ENCODE data around the gene MAGEA10. TPM values are rescaled to one million over a fixed set of nuclear protein-coding genes. Genes with fewer than 3 reads are reported as not detected.

Gene MAGEA10
- total RNA-seq, 1 experiment from 2014 or later, result not detected

DNA sequence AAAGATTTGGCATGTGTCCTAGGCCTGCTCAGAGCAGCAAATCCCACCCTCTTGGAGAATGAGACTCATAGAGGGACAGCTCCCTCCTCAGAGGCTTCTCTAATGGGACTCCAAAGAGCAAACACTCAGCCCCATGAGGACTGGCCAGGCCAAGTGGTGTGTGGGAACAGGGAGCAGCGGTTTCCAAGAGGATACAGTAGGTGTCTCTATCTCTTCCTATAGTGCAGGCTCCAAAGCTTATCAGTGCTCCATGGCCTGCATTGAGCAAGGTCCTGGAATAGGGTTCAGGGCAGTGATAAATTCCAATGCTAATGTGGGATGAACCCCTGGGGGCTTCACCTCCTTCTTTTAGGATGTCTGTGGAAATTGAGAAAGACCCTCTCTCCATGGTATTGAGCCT is 15.7 kb upstream of the MAGEA10 start:
- H3K27ac ChIP-seq (ENCODE audit: insufficient read length, low read depth, low read length), result no peak overlapping the region
- H3K9me3 Mint-ChIP-seq, result peaks cover 64 to 68% of the 10 kb centered on the region in 2 experiments
- H3K27me3 ChIP-seq (ENCODE audit: insufficient read depth, low read length), result no peaks in the 10 kb centered on the region
- H4K5ac ChIP-seq (ENCODE audit: insufficient read length, low read depth, low read length), result no peak overlapping the region
- H3K79me1 ChIP-seq (ENCODE audit: insufficient read depth, low read depth, low read length, poor library complexity, severe bottlenecking), result no peaks in the 10 kb centered on the region
- no peak overlapping the region for H2BK15ac ChIP-seq (ENCODE audit: low read depth, low read length)
- no peak overlapping the region for H2AFZ ChIP-seq (ENCODE audit: low read length)
- H3K23me2 ChIP-seq (ENCODE audit: insufficient read length, low read depth, low read length, poor library complexity, severe bottlenecking), result no peaks in the 10 kb centered on the region
- H2BK5ac ChIP-seq (ENCODE audit: insufficient read length, low read length), result no peak overlapping the region
- TF ChIP-seq, protein P1, sequence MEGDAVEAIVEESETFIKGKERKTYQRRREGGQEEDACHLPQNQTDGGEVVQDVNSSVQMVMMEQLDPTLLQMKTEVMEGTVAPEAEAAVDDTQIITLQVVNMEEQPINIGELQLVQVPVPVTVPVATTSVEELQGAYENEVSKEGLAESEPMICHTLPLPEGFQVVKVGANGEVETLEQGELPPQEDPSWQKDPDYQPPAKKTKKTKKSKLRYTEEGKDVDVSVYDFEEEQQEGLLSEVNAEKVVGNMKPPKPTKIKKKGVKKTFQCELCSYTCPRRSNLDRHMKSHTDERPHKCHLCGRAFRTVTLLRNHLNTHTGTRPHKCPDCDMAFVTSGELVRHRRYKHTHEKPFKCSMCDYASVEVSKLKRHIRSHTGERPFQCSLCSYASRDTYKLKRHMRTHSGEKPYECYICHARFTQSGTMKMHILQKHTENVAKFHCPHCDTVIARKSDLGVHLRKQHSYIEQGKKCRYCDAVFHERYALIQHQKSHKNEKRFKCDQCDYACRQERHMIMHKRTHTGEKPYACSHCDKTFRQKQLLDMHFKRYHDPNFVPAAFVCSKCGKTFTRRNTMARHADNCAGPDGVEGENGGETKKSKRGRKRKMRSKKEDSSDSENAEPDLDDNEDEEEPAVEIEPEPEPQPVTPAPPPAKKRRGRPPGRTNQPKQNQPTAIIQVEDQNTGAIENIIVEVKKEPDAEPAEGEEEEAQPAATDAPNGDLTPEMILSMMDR (conservative IDR thresholded peaks at IDR 0.05), result no peak
- no peaks in the 10 kb centered on the region; the same call in 1 of the 2 replicates for H3K27me3 Mint-ChIP-seq (ENCODE audit: low read depth)
- H2BK120ac ChIP-seq (ENCODE audit: low read depth, low read length, poor library complexity, severe bottlenecking), result no peak overlapping the region
- no peak overlapping the region for H4K8ac ChIP-seq (replicated peaks; ENCODE audit: insufficient read length, low read depth, low read length)
- H3K18ac ChIP-seq (ENCODE audit: insufficient read length, low read depth, low read length), result no peak overlapping the region
- no CpG with 5 or more reads among the region's 1 CpG for WGBS (ENCODE audit: extremely low coverage, insufficient read length, low lambda C conversion rate)
- no peak overlapping the region for H3K14ac ChIP-seq (ENCODE audit: insufficient read depth, low read length)
- no peaks in the 10 kb centered on the region for H3K79me2 ChIP-seq (ENCODE audit: insufficient read depth, low read length)
- no peak overlapping the region for H2AK5ac ChIP-seq (ENCODE audit: insufficient read length, low read length)
- no peak overlapping the region for H2BK12ac ChIP-seq (ENCODE audit: insufficient read length, low read depth, low read length)
- H3K23ac ChIP-seq (ENCODE audit: insufficient read length, low read depth, low read length), result no peak overlapping the region
- DNase-seq, result no peak
- no peak overlapping the region for H3K4me3 Mint-ChIP-seq
- H3K27ac Mint-ChIP-seq, result no peak overlapping the region
- no peak overlapping the region for H3K56ac ChIP-seq (ENCODE audit: insufficient read length, low read depth, low read length)
- H3K9me3 ChIP-seq (ENCODE audit: control insufficient read depth, low read depth, low read length), result peaks cover 43% of the 10 kb centered on the region
- peaks cover 6% of the 10 kb centered on the region for H3K4me1 ChIP-seq (ENCODE audit: insufficient read depth, low read length)
- peaks cover 14 to 24% of the 10 kb centered on the region in 2 experiments for H3K4me1 Mint-ChIP-seq
- no peak overlapping the region for H3K4me2 ChIP-seq (ENCODE audit: insufficient read depth, insufficient read length, low read length)
- no peak overlapping the region for H4K91ac ChIP-seq (ENCODE audit: insufficient read length, low read depth, low read length)
- no peak overlapping the region for H3T11ph ChIP-seq (ENCODE audit: low read length)
- H3K36me3 Mint-ChIP-seq (ENCODE audit: insufficient read depth in 1 of 3, low read depth in 3 of 3), result peaks cover 0 to 3% (median 0%) of the 10 kb centered on the region in 3 experiments; a peak in 3 of 7 replicates
- H4K20me1 ChIP-seq (ENCODE audit: control insufficient read depth, insufficient read depth, insufficient read length), result no peaks in the 10 kb centered on the region
- H3K9ac ChIP-seq (ENCODE audit: extremely low read depth, insufficient read length, low read length), result no peak overlapping the region
- H2BK20ac ChIP-seq (ENCODE audit: low read depth, low read length, poor library complexity, severe bottlenecking), result no peak overlapping the region
- H3K4ac ChIP-seq (ENCODE audit: low read depth, low read length), result no peak overlapping the region
